Measurements from ENCODE around the gene USP13. TPM values are rescaled to one million over a fixed set of nuclear protein-coding genes. Genes with fewer than 3 reads are reported as not detected.

The USP13 gene, protein sequence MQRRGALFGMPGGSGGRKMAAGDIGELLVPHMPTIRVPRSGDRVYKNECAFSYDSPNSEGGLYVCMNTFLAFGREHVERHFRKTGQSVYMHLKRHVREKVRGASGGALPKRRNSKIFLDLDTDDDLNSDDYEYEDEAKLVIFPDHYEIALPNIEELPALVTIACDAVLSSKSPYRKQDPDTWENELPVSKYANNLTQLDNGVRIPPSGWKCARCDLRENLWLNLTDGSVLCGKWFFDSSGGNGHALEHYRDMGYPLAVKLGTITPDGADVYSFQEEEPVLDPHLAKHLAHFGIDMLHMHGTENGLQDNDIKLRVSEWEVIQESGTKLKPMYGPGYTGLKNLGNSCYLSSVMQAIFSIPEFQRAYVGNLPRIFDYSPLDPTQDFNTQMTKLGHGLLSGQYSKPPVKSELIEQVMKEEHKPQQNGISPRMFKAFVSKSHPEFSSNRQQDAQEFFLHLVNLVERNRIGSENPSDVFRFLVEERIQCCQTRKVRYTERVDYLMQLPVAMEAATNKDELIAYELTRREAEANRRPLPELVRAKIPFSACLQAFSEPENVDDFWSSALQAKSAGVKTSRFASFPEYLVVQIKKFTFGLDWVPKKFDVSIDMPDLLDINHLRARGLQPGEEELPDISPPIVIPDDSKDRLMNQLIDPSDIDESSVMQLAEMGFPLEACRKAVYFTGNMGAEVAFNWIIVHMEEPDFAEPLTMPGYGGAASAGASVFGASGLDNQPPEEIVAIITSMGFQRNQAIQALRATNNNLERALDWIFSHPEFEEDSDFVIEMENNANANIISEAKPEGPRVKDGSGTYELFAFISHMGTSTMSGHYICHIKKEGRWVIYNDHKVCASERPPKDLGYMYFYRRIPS
- 2.6 TPM for polyA plus RNA-seq (2012; ENCODE audit: low read depth, missing spikeins)

DNA sequence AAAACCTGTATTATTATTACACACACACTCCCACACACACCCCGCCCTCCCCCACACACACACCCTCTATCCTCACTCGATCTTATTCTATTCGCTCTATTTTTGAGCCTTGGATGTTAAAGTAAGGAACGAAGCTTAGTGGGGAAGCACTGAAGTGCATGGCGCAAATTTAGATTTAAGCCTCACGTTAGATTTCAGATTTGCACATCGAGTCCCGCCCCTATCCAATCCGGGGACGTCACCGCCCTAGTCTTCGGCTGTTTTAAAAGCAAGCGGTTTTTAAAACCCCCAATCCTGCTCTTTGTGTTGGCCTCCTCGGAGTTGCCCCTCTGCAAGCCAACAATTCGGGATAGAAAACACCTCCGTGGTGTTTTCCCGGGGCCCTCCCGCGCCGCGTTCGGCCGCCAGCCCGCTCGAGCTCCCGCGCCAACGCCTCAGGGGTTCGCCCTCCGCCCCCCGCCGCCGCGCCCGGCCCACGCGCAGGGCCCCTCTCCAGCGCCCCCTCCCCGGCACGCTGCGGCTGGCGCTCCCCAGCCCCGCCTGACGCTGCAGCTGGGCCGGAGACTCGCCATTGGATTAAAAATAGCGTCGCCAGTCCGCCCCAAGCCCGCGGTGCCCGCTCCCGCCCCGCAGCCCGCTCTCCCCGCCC, at the start of gene USP13:
TSS of gene USP13 (plus strand) at position 594 of the 649 bp plus-strand sequence. CDS start 186 bp downstream, outside the sequence.
- FAIRE-seq: peak; percentile 57
- TF ChIP-seq SPI1 (IDR thresholded peaks at IDR 0.05; ENCODE audit: low read depth, low read length) (no peak), POU2F2 (IDR thresholded peaks at IDR 0.05; ENCODE audit: low read depth, low read length) (no peak), TAF1 (IDR thresholded peaks at IDR 0.05; ENCODE audit: low read depth, low read length) (no peak), POLR2A (IDR thresholded peaks at IDR 0.05; ENCODE audit: low read depth, low read length) (no peak), POLR2AphosphoS5 (IDR thresholded peaks at IDR 0.05; ENCODE audit: low read depth, low read length) (no peak), PAX5 (IDR thresholded peaks at IDR 0.05; ENCODE audit: insufficient read depth, low read length, severe bottlenecking) (no peak)
- DNase-seq (ENCODE audit: insufficient read length, low spot score): peak; percentile 64

DNA sequence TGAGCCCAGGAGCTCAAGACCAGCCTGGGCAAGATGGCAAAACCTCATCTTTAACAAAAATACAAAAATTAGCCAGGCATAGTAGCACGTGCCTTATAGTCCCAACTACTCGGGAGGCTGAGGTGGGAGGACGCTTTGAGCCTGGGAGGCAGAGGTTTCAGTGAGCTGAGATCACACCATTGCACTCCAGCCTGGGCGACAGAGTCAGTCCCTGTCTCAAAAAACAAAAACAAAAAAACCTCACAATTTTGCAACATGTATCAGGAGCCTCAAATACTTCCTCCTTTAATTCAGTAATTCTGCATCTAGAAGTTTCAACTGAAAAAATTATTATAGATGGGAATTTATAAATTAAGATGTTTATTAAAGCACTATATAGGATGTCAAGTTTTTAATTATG, 49.5 kb upstream of the USP13 start:
- no peak for DNase-seq (ENCODE audit: insufficient read length, low spot score)

DNA sequence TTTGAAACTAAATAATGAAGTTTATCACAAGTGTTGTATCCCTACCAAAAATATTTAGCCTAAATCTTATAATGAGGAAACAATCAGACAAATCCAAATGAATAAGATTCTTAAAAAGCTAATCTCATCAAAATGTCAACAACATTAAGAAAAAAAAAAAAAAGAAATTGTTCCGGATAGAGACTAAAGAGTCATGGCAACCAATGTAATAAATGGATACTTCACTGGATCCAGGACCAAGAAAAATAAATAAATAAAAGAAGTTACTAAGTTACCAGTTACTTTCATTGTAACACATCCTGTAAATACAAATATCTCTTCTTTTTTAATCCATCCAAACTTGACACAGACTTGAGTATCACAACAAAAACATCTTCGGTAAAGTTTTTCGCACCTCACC, 49.0 kb upstream of the USP13 start:
- DNase-seq (ENCODE audit: insufficient read length, low spot score) (no peak), FAIRE-seq (no peak)
- TF ChIP-seq POU2F2 (IDR thresholded peaks at IDR 0.05; ENCODE audit: low read depth, low read length) (no peak), POLR2AphosphoS5 (IDR thresholded peaks at IDR 0.05; ENCODE audit: low read depth, low read length) (no peak), POLR2A (IDR thresholded peaks at IDR 0.05; ENCODE audit: low read depth, low read length) (no peak), SPI1 (IDR thresholded peaks at IDR 0.05; ENCODE audit: low read depth, low read length) (no peak), TAF1 (IDR thresholded peaks at IDR 0.05; ENCODE audit: low read depth, low read length) (no peak), PAX5 (IDR thresholded peaks at IDR 0.05; ENCODE audit: insufficient read depth, low read length, severe bottlenecking) (no peak)

More for the DNA sequence above, 49.5 kb upstream of the USP13 start:
- FAIRE-seq: no peak
- TF ChIP-seq TAF1 (IDR thresholded peaks at IDR 0.05; ENCODE audit: low read depth, low read length): no peak
- no peak for TF ChIP-seq POLR2A (IDR thresholded peaks at IDR 0.05; ENCODE audit: low read depth, low read length)
- no peak for TF ChIP-seq POU2F2 (IDR thresholded peaks at IDR 0.05; ENCODE audit: low read depth, low read length)
- no peak for TF ChIP-seq SPI1 (IDR thresholded peaks at IDR 0.05; ENCODE audit: low read depth, low read length)
- TF ChIP-seq PAX5 (IDR thresholded peaks at IDR 0.05; ENCODE audit: insufficient read depth, low read length, severe bottlenecking): no peak
- TF ChIP-seq POLR2AphosphoS5 (IDR thresholded peaks at IDR 0.05; ENCODE audit: low read depth, low read length): no peak

DNA sequence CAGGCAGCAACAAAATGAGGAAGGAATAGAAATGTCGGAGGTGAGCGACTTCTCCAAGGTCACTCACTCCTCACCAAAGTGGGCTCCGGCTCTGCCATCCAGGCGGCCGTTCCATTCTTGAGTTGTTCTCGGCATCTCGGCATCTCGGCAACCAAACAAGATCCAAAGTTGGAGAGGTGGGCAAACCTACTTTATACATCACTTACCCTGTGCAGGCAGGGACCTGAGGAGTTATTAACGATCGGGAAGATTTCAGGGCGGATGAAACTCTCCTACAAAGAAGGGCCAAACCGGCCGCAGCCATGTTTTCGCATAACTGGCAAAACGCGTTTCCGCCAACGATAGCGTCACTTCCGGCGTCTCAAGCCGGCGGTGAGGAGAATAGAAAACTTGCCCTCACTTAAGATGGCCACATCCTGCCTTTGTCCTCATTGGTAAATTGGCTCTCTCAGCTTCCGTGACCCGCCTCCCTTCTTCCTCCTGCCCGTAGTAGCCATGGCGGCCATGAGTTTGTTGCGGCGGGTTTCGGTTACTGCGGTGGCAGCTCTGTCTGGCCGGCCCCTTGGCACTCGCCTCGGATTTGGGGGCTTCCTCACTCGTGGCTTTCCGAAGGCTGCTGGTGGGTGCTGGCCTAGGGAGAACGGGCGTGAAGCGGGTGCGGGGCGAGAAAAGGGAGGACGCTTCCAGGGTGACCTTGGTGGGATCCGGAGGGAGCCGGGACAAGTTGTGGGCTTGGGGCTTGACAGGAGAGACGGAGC, 48.3 kb upstream of the USP13 start, which contains the start of the genes MRPL47 and NDUFB5:
TSS of gene MRPL47 (minus strand) at position 318 of the 758 bp plus-strand sequence. CDS start at position 304, 14 bp downstream.
TSS of gene NDUFB5 (plus strand) at position 474 of the 758 bp plus-strand sequence. CDS start at position 496, 22 bp downstream.
- FAIRE-seq (peak; percentile 99), DNase-seq (ENCODE audit: insufficient read length, low spot score) (peak; percentile 59)
- TF ChIP-seq POU2F2 (IDR thresholded peaks at IDR 0.05; ENCODE audit: low read depth, low read length) (peak; percentile 51), SPI1 (IDR thresholded peaks at IDR 0.05; ENCODE audit: low read depth, low read length) (peak; percentile 0; the same call in 1 of the 2 replicates), TAF1 (IDR thresholded peaks at IDR 0.05; ENCODE audit: low read depth, low read length) (peak; percentile 97), POLR2AphosphoS5 (IDR thresholded peaks at IDR 0.05; ENCODE audit: low read depth, low read length) (peak; percentile 87), PAX5 (IDR thresholded peaks at IDR 0.05; ENCODE audit: insufficient read depth, low read length, severe bottlenecking) (no peak), POLR2A (IDR thresholded peaks at IDR 0.05; ENCODE audit: low read depth, low read length) (peak; percentile 88)

DNA sequence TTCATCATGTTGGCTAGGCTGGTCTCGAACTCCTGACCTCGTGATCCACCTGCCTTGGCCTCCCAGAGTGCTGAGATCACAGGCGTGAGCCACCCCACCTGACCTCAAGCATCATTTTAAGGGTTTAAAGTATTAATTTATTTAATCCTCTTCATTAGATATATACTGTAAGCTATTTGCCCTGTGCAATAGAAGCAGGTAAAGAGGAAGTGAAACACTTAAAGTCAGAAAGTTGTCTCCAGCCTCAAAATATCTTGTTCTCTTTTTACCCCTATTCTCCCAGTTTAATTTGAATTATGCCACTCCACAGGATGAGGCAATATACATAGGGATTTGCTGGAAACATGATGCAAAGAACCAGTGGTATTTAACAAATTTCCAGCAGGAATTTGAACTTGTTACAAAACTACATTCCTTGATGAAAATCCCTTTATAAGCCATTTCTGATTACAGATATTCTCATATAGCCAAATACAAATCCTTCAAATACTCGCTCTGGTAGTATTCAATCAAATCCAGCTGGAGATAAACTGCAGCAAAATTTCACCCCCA, 46.2 kb upstream of the USP13 start:
- no peak for DNase-seq (ENCODE audit: insufficient read length, low spot score)
- no peak for TF ChIP-seq POLR2A (IDR thresholded peaks at IDR 0.05; ENCODE audit: low read depth, low read length)
- peak; percentile 97 for TF ChIP-seq SPI1 (IDR thresholded peaks at IDR 0.05; ENCODE audit: low read depth, low read length)
- no peak for FAIRE-seq

DNA sequence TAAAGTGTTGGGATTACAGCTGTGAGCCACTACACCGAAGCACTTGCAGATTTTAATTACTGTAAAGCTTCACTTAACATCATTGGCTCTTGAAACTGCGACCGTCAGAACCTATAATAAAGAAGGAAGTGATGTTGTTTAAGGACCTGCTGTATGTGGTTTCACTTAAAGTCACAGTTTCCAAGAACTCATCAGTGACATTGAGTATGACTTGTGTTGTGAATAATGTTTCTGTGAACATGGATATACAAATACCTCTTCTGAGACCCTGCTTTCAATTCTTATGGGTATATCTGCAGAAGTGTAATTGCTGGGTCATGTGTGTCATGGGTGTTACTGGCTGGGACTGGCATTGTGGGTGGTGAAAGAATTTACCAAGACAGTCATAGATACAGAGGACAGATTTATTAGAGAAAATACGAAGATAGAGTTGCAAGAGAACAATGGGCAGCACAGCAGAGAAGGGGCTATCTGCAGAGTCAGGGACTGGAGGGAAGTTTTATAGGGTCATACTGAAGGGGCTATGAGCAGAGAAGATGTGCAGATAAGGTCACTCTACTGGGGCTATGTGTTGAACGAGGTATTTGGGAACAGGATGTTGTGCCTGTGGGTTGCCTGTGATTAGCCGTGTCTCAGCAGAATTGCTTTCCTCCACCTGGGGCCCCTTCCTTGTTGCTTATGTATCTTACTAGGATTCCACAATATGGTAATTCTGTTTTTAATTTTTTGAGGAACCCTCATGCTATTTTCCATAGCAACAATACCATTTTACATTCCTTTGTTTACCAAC, 43.7 kb upstream of the USP13 start:
- peak; percentile 81 for FAIRE-seq
- TF ChIP-seq TAF1 (IDR thresholded peaks at IDR 0.05; ENCODE audit: low read depth, low read length) (no peak), POLR2AphosphoS5 (IDR thresholded peaks at IDR 0.05; ENCODE audit: low read depth, low read length) (no peak), SPI1 (IDR thresholded peaks at IDR 0.05; ENCODE audit: low read depth, low read length) (peak; percentile 85), PAX5 (IDR thresholded peaks at IDR 0.05; ENCODE audit: insufficient read depth, low read length, severe bottlenecking) (no peak), POU2F2 (IDR thresholded peaks at IDR 0.05; ENCODE audit: low read depth, low read length) (no peak), POLR2A (IDR thresholded peaks at IDR 0.05; ENCODE audit: low read depth, low read length) (no peak)
- DNase-seq (ENCODE audit: insufficient read length, low spot score): no peak

DNA sequence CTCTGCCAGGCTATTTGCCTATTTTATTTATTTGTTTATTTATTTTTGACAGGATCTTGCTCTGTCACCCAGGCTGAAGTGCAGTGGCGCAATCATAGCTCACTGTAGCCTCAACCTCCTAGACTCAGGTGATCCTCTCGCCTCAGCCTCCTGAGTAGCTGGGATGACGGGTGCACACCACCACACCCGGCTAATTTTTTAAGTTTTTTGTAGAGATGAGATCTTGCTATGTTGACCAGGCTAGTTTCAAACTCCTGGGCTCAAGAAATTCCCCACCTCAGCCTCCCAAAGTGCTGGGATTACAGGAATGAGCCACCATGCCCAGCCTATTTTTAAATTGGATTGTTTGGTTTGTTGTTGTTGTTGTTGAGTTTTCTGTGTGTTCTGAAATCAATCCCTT, 42.8 kb upstream of the USP13 start:
- TF ChIP-seq POLR2AphosphoS5 (IDR thresholded peaks at IDR 0.05; ENCODE audit: low read depth, low read length): no peak
- TF ChIP-seq PAX5 (IDR thresholded peaks at IDR 0.05; ENCODE audit: insufficient read depth, low read length, severe bottlenecking): no peak
- no peak for TF ChIP-seq POU2F2 (IDR thresholded peaks at IDR 0.05; ENCODE audit: low read depth, low read length)
- TF ChIP-seq POLR2A (IDR thresholded peaks at IDR 0.05; ENCODE audit: low read depth, low read length): no peak
- TF ChIP-seq TAF1 (IDR thresholded peaks at IDR 0.05; ENCODE audit: low read depth, low read length): no peak
- TF ChIP-seq SPI1 (IDR thresholded peaks at IDR 0.05; ENCODE audit: low read depth, low read length): no peak
- DNase-seq (ENCODE audit: insufficient read length, low spot score) (no peak), FAIRE-seq (no peak)

Data from GM12891 (cell line).